Lower leg skin (tissue), 4 donors: ENCODE measurements around the gene SMPD3. TPM values are rescaled to one million over a fixed set of nuclear protein-coding genes. Genes with fewer than 3 reads are reported as not detected.

Source experiments
- DNase-seq, 2 donors: peaks; one replicate each; pipeline ENCODE4 v3.0.0-alpha.2; 2019; ENCODE audit warnings: low spot score in 2 of 2
- H3K4me3 ChIP-seq: fragments of 200-600 bp; sonication (generic); 2 replicates; pipeline ENCODE4 v1.5.1; 2017; ENCODE audit warnings: mild to moderate bottlenecking, low read depth; ENCODE audit not compliant: poor library complexity, severe bottlenecking
- POLR2A ChIP-seq, 2 donors: fragments of 450-650 bp; IDR thresholded peaks; one replicate each; pipeline ENCODE4 v1.6.1; 2016 to 2017; ENCODE audit warnings: antibody characterized with exemption in 2 of 2, mild to moderate bottlenecking in 1 of 2, moderate library complexity in 1 of 2
- WGBS, 2 donors: methylation state at CpG; one replicate each; pipeline ENCODE4 v1.1.5; 2018; 5-methylcytosine and 5-hydroxymethylcytosine counted together
- intact Hi-C: fragments of 100-400 bp; cut with DNase I; formaldehyde crosslinking; loops from one replicate; pipeline ENCODE4 v1.15.0; 2023; ENCODE audit warnings: low total_unique reads
- total RNA-seq, 4 donors: library from RNA; depleted of rRNA; stranded (reverse); fragments of >200 nt; gene quantifications; one replicate each; pipeline ENCODE4 v1.1.0, GENCODE V29; 2016
- TF ChIP-seq, protein P1 (sequence below), 3 donors: fragments of 450-650 bp; IDR thresholded peaks; one replicate each; pipeline ENCODE4 v1.5.1; 2016; ENCODE audit warnings: antibody characterized with exemption in 3 of 3, mild to moderate bottlenecking in 3 of 3, moderate library complexity in 2 of 3

SMPD3 gene
- total RNA-seq, 4 donors from 2014 or later = 30.2 to 135 (median 58.3) TPM

DNA sequence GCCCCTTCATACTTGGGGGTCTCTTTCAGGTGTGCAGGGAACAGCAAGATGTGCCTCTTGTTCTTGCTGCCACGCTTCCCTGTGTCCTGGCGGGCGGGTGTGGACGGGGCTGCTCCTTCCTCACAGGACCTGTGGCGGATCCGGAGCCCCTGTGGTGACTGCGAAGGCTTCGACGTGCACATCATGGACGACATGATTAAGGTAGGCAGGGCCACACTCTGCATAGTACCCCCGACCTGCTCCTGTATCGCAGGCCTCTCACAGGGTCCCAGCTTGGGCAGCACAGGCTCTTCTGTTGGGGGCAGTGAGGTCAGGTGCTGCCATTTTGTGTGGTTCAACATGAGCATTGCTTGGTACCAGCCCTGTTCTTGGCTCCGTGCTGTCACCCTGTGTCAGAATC, 94.9 kb downstream of the SMPD3 start:
- 85 to 92% methylated on average over 12 to 13 of the region's 13 CpGs for WGBS, 2 donors
- TF ChIP-seq POLR2A (IDR thresholded peaks at IDR 0.05) = no peak
- TF ChIP-seq, protein P1, sequence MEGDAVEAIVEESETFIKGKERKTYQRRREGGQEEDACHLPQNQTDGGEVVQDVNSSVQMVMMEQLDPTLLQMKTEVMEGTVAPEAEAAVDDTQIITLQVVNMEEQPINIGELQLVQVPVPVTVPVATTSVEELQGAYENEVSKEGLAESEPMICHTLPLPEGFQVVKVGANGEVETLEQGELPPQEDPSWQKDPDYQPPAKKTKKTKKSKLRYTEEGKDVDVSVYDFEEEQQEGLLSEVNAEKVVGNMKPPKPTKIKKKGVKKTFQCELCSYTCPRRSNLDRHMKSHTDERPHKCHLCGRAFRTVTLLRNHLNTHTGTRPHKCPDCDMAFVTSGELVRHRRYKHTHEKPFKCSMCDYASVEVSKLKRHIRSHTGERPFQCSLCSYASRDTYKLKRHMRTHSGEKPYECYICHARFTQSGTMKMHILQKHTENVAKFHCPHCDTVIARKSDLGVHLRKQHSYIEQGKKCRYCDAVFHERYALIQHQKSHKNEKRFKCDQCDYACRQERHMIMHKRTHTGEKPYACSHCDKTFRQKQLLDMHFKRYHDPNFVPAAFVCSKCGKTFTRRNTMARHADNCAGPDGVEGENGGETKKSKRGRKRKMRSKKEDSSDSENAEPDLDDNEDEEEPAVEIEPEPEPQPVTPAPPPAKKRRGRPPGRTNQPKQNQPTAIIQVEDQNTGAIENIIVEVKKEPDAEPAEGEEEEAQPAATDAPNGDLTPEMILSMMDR (IDR thresholded peaks at IDR 0.05) = no peak
- intact Hi-C loops = no loop called here
- no peak overlapping the region for H3K4me3 ChIP-seq
- no peak for DNase-seq

DNA sequence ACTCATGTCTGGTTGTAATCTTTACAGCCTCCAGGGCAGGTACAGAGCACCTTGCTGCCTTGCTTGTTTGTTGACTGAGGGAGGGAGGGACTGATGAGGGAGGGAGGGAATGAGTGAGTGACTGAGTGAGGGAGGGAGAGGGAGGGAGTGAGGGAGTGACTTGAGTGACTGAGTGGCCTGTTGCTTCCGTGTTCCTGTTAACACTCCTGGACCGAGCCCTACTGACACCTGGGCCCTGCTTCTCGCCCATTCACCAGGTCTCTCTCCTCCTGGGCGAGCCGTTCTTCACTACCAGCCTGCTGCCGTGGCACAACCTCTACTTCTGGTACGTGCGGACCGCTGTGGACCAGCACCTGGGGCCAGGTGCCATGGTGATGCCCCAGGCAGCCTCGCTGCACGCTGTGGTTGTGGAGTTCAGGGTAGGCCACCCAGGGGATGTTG, 96.3 kb downstream of the SMPD3 start:
- no peak for TF ChIP-seq POLR2A (IDR thresholded peaks at IDR 0.05)
- TF ChIP-seq, protein P1 (IDR thresholded peaks at IDR 0.05) = no peak
- 90 to 93% methylated on average over 11 of the region's 11 CpGs for WGBS, 2 donors
- no peak for DNase-seq
- intact Hi-C loops = no loop called here
- H3K4me3 ChIP-seq = no peak overlapping the region

DNA sequence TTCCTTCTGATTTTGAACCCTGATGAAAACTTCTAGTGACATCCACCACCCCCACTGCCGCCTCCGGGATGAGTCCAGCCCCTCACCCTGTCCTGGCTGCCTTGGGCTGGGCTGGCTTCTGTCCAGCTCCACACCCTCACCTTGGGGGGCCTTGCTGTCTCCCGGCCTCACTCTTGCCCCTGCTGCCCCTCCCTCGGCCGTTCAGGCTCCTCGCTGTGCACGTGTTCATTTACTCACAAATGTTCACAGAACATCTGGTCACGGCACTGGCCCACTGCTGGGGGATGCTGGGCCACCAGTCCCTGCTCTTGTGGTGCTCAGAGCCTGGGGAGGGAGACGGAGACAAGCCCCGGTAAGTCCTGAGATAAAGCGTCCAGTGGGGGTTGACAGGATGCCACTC, 96.8 kb downstream of the SMPD3 start:
- intact Hi-C loops = no loop called here
- H3K4me3 ChIP-seq = no peak overlapping the region
- TF ChIP-seq POLR2A (IDR thresholded peaks at IDR 0.05) = no peak
- TF ChIP-seq, protein P1 (IDR thresholded peaks at IDR 0.05) = no peak
- 80 to 87% methylated on average over 11 of the region's 11 CpGs for WGBS, 2 donors
- no peak for DNase-seq

DNA sequence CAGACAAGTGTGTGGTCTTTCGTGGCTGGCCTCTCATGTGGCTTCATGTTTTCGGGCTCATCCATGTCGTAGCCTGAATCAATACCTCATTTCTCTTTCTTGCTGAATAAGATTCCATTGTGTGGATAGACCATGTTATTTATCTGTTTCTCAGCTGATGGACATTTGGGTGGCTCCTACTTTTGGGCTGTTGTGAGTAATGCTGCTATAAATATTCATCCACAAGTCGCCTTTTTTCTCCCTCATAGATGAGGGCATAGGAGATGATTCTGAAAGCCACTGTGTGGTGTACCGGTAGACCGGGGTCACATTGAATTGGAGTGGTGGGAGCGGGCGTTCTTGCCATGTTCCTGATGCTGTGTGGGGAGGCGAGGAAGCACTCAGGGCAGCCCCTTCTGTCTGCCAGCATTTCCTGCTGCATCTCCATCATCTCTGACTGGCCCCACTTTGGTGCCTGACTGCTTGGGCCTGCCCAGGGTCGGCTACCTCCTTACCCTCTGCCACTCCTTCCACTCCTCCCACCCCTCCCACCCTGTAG, 97.4 kb downstream of the SMPD3 start:
- no peak overlapping the region for H3K4me3 ChIP-seq
- DNase-seq = no peak
- TF ChIP-seq, protein P1 (IDR thresholded peaks at IDR 0.05) = no peak
- no peak for TF ChIP-seq POLR2A (IDR thresholded peaks at IDR 0.05)
- intact Hi-C loops = no loop called here
- 93 to 94% methylated on average over 10 of the region's 10 CpGs for WGBS, 2 donors

DNA sequence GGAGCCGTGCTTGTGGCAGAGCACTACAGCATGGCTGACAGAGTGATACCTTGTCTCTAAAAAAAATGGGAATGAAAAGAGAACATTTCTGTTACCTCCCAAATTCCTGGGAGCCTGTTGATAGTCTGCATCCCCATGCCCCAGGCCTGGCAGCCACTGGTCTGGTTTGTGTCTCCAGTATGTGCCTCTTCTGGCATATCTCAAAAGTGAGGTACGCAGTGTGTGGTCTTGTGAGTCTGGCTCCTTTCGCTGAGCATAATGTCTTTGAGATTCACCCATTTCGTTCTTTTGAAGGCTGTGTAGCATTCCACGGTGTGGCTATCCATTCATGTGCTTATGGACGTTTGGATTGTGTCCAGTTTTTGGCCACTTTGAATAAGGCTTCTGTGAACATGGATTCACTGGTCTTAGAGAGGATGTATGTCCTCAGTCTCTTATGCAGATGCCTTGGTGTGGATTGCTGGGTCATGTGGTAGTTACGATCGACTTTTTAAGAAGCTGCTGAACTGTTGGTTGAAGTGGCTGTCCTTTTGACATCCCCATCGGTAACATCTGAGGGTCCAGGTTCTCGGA, 98.4 kb downstream of the SMPD3 start:
- TF ChIP-seq, protein P1 (IDR thresholded peaks at IDR 0.05) = no peak
- no peak for TF ChIP-seq POLR2A (IDR thresholded peaks at IDR 0.05)
- DNase-seq = no peak
- WGBS, 2 donors = 94 to 95% methylated on average over 10 of the region's 10 CpGs
- no peak overlapping the region for H3K4me3 ChIP-seq
- intact Hi-C loops = no loop called here
